ENCODE results near the gene SETD6. TPM values are rescaled to one million over a fixed set of nuclear protein-coding genes. Genes with fewer than 3 reads are reported as not detected.

The SETD6 gene
- total and polyA plus RNA-seq, 9 of the 15 experiments (the other 6 are each of a cell fraction or from before 2014, with no cell fraction given), result 9.2 to 40.9 (median 19.8) TPM

DNA sequence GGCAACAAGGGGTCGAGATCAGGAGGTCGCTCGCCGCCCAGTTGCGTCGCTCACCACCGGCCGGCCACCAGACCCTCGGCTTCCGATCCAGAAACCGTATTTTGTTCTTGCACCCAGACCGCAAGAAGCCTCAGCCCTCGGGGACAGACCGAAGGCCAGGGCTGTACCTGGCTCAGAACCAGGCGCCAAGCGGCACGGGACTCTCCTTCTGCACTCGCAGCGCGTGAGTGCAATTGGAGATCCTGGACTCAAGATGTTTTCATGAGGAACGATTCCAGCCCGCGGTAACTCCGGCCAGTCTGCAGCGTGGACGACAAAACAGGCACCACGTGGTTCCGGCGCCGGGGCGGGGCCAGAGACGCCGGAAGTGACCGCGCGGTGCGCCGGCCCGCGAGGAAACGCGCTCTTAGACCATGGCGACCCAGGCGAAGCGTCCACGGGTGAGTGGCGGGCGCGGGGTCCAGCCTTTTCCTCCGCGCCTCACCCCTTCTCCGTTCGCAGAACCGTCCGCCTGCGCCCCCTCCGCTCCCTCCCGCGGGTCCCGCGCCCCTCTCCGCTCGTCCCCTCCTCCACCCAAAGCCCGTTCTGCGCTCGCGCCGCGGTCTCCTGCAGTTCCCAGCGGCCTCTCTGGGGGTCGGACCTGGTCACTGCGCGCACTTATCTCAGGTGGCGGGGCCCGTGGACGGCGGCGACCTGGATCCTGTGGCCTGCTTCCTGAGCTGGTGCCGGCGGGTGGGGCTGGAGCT is at the start of gene SETD6 (continued):
- TF ChIP-seq MAZ (CRISPR knock-in tag; conservative IDR thresholded peaks at IDR 0.05 in 1 of 2, IDR thresholded peaks at IDR 0.05 in 1 of 2), result peak; percentile 59 to 70; a peak in 2 of 4 replicates
- TF ChIP-seq, protein P1, sequence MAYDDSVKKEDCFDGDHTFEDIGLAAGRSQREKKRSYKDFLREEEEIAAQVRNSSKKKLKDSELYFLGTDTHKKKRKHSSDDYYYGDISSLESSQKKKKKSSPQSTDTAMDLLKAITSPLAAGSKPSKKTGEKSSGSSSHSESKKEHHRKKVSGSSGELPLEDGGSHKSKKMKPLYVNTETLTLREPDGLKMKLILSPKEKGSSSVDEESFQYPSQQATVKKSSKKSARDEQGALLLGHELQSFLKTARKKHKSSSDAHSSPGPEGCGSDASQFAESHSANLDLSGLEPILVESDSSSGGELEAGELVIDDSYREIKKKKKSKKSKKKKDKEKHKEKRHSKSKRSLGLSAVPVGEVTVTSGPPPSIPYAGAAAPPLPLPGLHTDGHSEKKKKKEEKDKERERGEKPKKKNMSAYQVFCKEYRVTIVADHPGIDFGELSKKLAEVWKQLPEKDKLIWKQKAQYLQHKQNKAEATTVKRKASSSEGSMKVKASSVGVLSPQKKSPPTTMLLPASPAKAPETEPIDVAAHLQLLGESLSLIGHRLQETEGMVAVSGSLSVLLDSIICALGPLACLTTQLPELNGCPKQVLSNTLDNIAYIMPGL (CRISPR knock-in tag; IDR thresholded peaks at IDR 0.05), result no peak; the same call in 1 of the 2 replicates
- TF ChIP-seq ARNT (IDR thresholded peaks at IDR 0.05), result no peak
- peak; percentile 88 for TF ChIP-seq C11orf30 (IDR thresholded peaks at IDR 0.05; ENCODE audit: low read depth)
- peak; percentile 35 for TF ChIP-seq NFIC (IDR thresholded peaks at IDR 0.05)
- no peak for TF ChIP-seq POLR3A (IDR thresholded peaks at IDR 0.05; ENCODE audit: borderline replicate concordance, extremely low read depth, insufficient read depth, insufficient read length)
- TF ChIP-seq ELF2 (CRISPR knock-in tag; IDR thresholded peaks at IDR 0.05), result peak; percentile 34; the same call in 1 of the 2 replicates
- TF ChIP-seq, protein P2, sequence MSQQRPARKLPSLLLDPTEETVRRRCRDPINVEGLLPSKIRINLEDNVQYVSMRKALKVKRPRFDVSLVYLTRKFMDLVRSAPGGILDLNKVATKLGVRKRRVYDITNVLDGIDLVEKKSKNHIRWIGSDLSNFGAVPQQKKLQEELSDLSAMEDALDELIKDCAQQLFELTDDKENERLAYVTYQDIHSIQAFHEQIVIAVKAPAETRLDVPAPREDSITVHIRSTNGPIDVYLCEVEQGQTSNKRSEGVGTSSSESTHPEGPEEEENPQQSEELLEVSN (IDR thresholded peaks at IDR 0.05; ENCODE audit: borderline replicate concordance in 1 of 2, extremely low read depth in 1 of 2, insufficient read depth in 1 of 2, insufficient read length in 1 of 2, low read depth in 1 of 2, low read length in 1 of 2, poor library complexity in 1 of 2, severe bottlenecking in 1 of 2), result peak; percentile 94 to 96
- TF ChIP-seq, protein P3, sequence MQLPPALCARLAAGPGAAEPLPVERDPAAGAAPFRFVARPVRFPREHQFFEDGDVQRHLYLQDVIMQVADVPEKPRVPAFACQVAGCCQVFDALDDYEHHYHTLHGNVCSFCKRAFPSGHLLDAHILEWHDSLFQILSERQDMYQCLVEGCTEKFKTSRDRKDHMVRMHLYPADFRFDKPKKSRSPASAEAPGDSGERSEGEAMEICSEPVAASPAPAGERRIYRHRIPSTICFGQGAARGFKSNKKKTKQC (CRISPR knock-in tag; IDR thresholded peaks at IDR 0.05), result no peak; the same call in 1 of the 2 replicates
- TF ChIP-seq, protein P4, sequence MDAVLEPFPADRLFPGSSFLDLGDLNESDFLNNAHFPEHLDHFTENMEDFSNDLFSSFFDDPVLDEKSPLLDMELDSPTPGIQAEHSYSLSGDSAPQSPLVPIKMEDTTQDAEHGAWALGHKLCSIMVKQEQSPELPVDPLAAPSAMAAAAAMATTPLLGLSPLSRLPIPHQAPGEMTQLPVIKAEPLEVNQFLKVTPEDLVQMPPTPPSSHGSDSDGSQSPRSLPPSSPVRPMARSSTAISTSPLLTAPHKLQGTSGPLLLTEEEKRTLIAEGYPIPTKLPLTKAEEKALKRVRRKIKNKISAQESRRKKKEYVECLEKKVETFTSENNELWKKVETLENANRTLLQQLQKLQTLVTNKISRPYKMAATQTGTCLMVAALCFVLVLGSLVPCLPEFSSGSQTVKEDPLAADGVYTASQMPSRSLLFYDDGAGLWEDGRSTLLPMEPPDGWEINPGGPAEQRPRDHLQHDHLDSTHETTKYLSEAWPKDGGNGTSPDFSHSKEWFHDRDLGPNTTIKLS (IDR thresholded peaks at IDR 0.05; ENCODE audit: borderline replicate concordance, low read depth), result peak; percentile 68; the same call in 1 of the 2 replicates
- TF ChIP-seq PHTF2 (CRISPR knock-in tag; IDR thresholded peaks at IDR 0.05), result no peak
- 0 out of 2 replicates have a peak, but pooled peaks have one; percentile 17 for TF ChIP-seq MBD2 (IDR thresholded peaks at IDR 0.05; ENCODE audit: borderline replicate concordance, low read depth)
- no peak for TF ChIP-seq TCFL5 (CRISPR knock-in tag; conservative IDR thresholded peaks at IDR 0.05)
- no peak for TF ChIP-seq ZC3H11A (IDR thresholded peaks at IDR 0.05; ENCODE audit: low read depth, low read length)
- no peak for TF ChIP-seq PURB (CRISPR knock-in tag; IDR thresholded peaks at IDR 0.05; ENCODE audit: low read depth)
- TF ChIP-seq HLTF (IDR thresholded peaks at IDR 0.05), result 0 out of 2 replicates have a peak, but pooled peaks have one; percentile 38
- peak; percentile 93 for TF ChIP-seq ETV5 (CRISPR knock-in tag; IDR thresholded peaks at IDR 0.05; ENCODE audit: low read depth)
- TF ChIP-seq, protein P5, sequence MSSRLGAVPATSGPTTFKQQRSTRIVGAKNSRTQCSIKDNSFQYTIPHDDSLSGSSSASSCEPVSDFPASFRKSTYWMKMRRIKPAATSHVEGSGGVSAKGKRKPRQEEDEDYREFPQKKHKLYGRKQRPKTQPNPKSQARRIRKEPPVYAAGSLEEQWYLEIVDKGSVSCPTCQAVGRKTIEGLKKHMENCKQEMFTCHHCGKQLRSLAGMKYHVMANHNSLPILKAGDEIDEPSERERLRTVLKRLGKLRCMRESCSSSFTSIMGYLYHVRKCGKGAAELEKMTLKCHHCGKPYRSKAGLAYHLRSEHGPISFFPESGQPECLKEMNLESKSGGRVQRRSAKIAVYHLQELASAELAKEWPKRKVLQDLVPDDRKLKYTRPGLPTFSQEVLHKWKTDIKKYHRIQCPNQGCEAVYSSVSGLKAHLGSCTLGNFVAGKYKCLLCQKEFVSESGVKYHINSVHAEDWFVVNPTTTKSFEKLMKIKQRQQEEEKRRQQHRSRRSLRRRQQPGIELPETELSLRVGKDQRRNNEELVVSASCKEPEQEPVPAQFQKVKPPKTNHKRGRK (tag; IDR thresholded peaks at IDR 0.05), result no peak
